A549 treated with GW870086 at 1 μM for 4 hours (cell line): ENCODE results near the gene EIF2A. TPM values are rescaled to one million over a fixed set of nuclear protein-coding genes. Genes with fewer than 3 reads are reported as not detected.

Experiments
- total RNA-seq: library from RNA; stranded (reverse); fragments of 200-300 nt; extraction: Qiagen RNA extraction; gene quantifications from 5 replicates; pipeline ENCODE4 v1.2.3, GENCODE V29; 2022; ENCODE audit warnings: low read depth

EIF2A gene
- 61.7 to 92.4 TPM (median 71.0 TPM) in 5 replicates for total RNA-seq

DNA sequence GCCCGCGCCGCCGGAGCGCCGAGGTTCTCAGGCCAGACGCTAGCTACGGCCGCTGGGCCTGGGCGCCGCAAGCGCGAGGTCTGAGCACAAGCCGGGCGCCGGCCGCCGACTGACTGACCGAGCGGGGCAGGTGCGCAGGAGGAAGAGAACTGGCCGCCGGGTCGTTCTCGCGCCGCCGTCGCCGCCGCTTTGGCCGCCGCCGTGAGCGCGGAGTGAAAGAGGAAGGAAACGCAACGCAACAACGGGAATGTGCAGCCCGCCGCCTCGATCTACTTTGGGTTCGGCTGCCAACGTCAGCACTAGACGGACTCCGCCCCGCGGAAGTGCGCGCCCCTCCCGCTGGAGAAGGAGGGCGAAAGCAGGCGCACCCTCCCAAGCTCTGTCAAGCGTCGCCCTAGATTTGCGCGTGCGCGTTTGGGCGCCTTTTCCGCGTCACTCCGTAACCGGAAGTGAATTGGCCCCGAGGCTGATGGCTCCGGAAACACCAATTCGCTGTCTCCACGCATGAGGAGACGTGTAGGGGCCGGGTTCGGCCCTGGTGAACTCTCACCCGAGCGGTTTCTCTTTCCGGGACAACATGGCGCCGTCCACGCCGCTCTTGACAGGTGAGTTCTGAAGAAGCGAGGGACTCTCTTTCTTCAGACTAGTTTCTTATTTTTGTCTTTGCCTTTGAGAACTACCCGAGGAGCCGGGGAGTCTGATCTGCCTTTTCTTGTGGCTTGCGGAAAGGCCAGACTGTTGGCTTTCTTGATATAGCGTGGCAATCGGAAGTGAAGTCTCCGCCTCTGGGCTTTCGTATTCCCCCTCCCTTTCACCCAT, at the start of gene EIF2A, which contains the start of gene SERP1:
TSS of gene EIF2A (plus strand) at position 562 of the 819 bp plus-strand sequence. CDS start at position 578, 16 bp downstream.
TSS of gene SERP1 (minus strand) at position 271 of the 819 bp plus-strand sequence. CDS start 361 bp downstream, outside the sequence.

DNA sequence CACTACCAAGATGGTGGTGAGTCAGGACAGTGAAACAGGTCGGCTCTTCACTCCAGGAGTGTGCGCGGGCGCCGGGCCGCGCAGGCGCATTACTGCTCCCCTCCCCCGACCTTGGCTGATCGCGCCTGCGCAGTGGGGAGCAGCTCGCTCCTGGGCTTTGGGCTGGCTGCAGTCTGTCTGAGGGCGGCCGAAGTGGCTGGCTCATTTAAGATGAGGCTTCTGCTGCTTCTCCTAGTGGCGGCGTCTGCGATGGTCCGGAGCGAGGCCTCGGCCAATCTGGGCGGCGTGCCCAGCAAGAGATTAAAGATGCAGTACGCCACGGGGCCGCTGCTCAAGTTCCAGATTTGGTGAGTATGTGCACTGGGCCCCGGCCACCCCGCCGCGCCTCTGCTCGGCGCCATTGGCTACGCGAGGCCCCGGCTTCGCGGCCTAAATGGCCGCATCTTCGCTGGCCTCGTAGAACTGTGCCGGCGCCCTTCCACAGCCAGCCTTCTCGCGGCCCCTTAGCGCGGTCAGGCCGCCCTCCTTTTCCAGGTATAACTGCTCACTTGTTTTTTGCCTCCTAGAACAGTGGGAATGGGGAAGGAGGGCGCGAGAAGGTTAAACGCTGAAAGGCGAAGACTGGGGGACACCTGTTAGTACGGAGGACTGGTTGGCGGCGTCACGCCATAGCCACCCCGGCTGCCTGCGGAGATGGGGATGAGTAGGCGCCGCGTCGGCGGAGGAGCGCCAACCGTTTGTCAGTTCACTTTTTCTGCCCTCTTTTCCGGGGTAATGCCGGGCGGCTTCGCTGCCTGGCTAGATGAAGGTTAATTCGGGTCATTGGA, 56.8 kb downstream of the EIF2A start, which contains the start of gene SELENOT:
TSS of gene SELENOT (plus strand) at position 169 of the 827 bp plus-strand sequence. CDS start at position 211, 42 bp downstream.

Other genes with a start within 250 kb of the EIF2A start
- 16.6 to 19.0 TPM (median 18.3 TPM) in 5 replicates for gene TSC22D2, start 138.5 kb upstream of the EIF2A start, total RNA-seq
- gene SERP1, start 291 bp upstream of the EIF2A start, total RNA-seq, result 68.8 to 112 TPM (median 96.8 TPM) in 5 replicates
- gene SELENOT, start 56.5 kb downstream of the EIF2A start, total RNA-seq, result 82.3 to 114 TPM (median 107 TPM) in 5 replicates
- 0.06 TPM in 1 of 5 replicates, not detected in the others for gene ERICH6, start 157.1 kb downstream of the EIF2A start, total RNA-seq
- gene SIAH2, start 216.4 kb downstream of the EIF2A start, total RNA-seq, result 15.2 to 19.6 TPM (median 18.3 TPM) in 5 replicates